Testis (tissue), 2 donors: ENCODE results near the gene SEC31A.

Experiments used
- CTCF ChIP-seq, 3 experiments: fragments of 450-650 bp in 2 of 3; fragments of 200-600 bp in 1 of 3; sonication (generic) in 1 of 3; IDR thresholded peaks; one replicate each; pipeline ENCODE4 v1.5.1; 2016 to 2019; ENCODE audit warnings: antibody characterized with exemption in 3 of 3, mild to moderate bottlenecking in 2 of 3, moderate library complexity in 1 of 3
- POLR2A ChIP-seq: fragments of 450-650 bp; IDR thresholded peaks from one replicate; pipeline ENCODE4 v1.6.1; 2017; ENCODE audit warnings: antibody characterized with exemption, mild to moderate bottlenecking, moderate library complexity

GRCh38 chr4:82868572-82868971, 22.4 kb downstream of the SEC31A start:
- TF ChIP-seq CTCF (IDR thresholded peaks at IDR 0.05) (no peak), POLR2A (no peak)
